Testis (tissue), 3 donors: ENCODE results near the gene C1orf21. TPM values are rescaled to one million over a fixed set of nuclear protein-coding genes. Genes with fewer than 3 reads are reported as not detected.

ENCODE experiments used
- DNase-seq: peaks from one replicate; pipeline ENCODE4 v3.0.0-alpha.2; 2019
- H3K27ac ChIP-seq, 2 donors: fragments of 200-600 bp; sonication (generic); one replicate each; pipeline ENCODE4 v1.5.1; 2019
- H3K27me3 ChIP-seq: fragments of 200-600 bp; sonication (generic); one replicate; pipeline ENCODE4 v1.5.1; 2019
- H3K36me3 ChIP-seq: fragments of 200-600 bp; sonication (generic); one replicate; pipeline ENCODE4 v1.5.1; 2017; ENCODE audit warnings: low read depth; ENCODE audit errors: missing control alignments
- H3K4me1 ChIP-seq: fragments of 200-600 bp; sonication (generic); one replicate; pipeline ENCODE4 v1.5.1; 2019
- H3K4me3 ChIP-seq, 2 donors: fragments of 200-600 bp; sonication (generic); one replicate each; pipeline ENCODE4 v1.5.1; 2017 to 2019
- H3K9me3 ChIP-seq: fragments of 200-600 bp; sonication (generic); one replicate; pipeline ENCODE4 v1.5.1; 2017
- CTCF ChIP-seq, 3 experiments: fragments of 450-650 bp in 2 of 3; fragments of 200-600 bp in 1 of 3; sonication (generic) in 1 of 3; IDR thresholded peaks; one replicate each; pipeline ENCODE4 v1.5.1; 2016 to 2019; ENCODE audit warnings: antibody characterized with exemption in 3 of 3, mild to moderate bottlenecking in 2 of 3, moderate library complexity in 1 of 3
- POLR2A ChIP-seq: fragments of 450-650 bp; IDR thresholded peaks from one replicate; pipeline ENCODE4 v1.6.1; 2017; ENCODE audit warnings: antibody characterized with exemption, mild to moderate bottlenecking, moderate library complexity
- WGBS, 2 donors: methylation state at CpG; one replicate each; pipeline ENCODE4 v1.1.5; 2018; 5-methylcytosine and 5-hydroxymethylcytosine counted together
- intact Hi-C: fragments of 100-400 bp; cut with DNase I; formaldehyde crosslinking; loops from one replicate; pipeline ENCODE4 v1.15.1; 2023; ENCODE audit warnings: low total_unique reads
- polyA plus RNA-seq: library from polyadenylated mRNA; stranded (reverse); fragments of 350-450 nt; fragmentation: Illumina TruSeq; extraction: RNeasy Lipid Tissue Mini Kit (QIAGEN cat#74804); gene quantifications from one replicate; pipeline ENCODE4 v1.2.3, GENCODE V29; 2014; ENCODE audit warnings: low read depth, low replicate concordance; ENCODE audit not compliant: insufficient read depth
- total RNA-seq, 2 donors: library from RNA; depleted of rRNA; stranded (reverse); fragments of >200 nt; gene quantifications; one replicate each; pipeline ENCODE4 v1.2.3, GENCODE V29; 2016

Gene C1orf21
- total and polyA plus RNA-seq, 3 donors from 2014 or later, result 13.9 to 17.2 (median 16.0) TPM

DNA sequence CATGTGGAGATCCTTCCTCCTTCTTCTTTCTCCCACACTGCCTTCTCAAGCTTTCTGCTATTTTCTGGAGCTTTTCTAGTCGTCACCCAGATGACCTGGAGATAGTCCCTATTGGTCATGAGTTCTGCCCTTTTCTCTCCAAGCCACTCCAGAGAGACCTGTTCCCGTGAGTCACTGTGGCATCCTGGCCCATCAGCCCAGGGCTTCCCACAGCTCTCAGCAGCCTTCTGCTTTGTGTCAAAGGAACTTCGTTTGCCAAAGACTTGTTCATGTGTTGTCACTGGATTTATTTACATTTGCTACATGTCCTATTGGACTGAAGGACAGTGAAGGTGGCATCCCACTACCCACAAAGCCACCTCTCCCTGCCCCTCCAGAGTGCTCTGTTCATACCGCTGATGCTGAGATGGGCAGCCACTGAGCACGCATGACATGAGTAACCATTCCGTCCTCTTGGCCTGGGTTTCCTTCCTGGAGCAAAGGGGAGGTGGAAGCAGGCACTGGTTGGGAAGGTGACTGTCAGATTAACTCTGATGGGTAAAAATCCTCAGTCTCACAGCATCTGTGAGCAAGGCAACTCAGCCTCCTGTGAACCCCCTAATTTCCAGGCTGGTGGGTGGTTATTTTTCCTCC is 248.6 kb downstream of the C1orf21 start:
- Histone ChIP-seq H3K4me1 (peaks cover 6% of the 10 kb centered on the region), H3K27me3 (no peaks in the 10 kb centered on the region), H3K27ac (no peak overlapping the region), H3K9me3 (no peaks in the 10 kb centered on the region), H3K4me3 (no peak overlapping the region), H3K36me3 (no peaks in the 10 kb centered on the region)
- intact Hi-C loops, result no loop called here
- 90 to 91% methylated on average over 6 of the region's 6 CpGs for WGBS, 2 donors
- no peak for TF ChIP-seq CTCF (IDR thresholded peaks at IDR 0.05)
- no peak for TF ChIP-seq POLR2A
- no peak for DNase-seq

- Histone ChIP-seq H3K9me3 (no peaks in the 10 kb centered on the region), H3K4me3 (no peak overlapping the region), H3K4me1 (peaks cover under 1% of the 10 kb centered on the region), H3K27me3 (no peaks in the 10 kb centered on the region), H3K36me3 (no peaks in the 10 kb centered on the region), H3K27ac (no peak overlapping the region)
- intact Hi-C loops, result no loop called here
- DNase-seq, result no peak
- no peak for TF ChIP-seq POLR2A
- no peak for TF ChIP-seq CTCF (IDR thresholded peaks at IDR 0.05)
- 89 to 92% methylated on average over 6 of the region's 6 CpGs for WGBS, 2 donors
Measured at GRCh38 chr1:184635980-184636431, 249.2 kb downstream of the C1orf21 start.

DNA sequence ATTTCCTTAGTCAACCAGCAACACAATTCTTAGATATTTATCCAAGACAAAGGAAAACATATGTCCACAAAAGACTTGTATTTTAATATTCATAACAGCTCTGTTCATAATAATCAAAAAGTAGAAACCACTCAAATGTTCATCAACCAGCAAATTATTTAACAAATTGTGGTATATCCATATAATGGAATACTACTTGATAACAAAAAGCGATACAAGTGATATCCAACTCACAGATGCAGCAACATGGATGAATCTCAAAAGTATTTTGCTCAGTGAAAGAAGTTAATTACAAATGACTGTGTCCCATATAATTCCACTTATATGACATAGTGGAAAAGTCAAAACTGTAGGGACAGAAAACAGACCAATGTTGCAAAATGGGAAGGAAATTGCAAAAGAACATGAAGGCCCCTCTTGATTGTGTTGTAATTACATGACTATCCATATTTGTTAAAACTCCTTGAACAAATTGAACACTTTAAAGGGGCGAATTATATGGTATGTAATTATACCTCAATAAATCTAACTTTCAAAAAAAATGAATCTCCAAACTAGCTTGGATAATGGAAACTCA is 250.9 kb downstream of the C1orf21 start:
- TF ChIP-seq POLR2A (no peak), CTCF (IDR thresholded peaks at IDR 0.05) (no peak)
- Histone ChIP-seq H3K4me3 (no peak overlapping the region), H3K36me3 (no peaks in the 10 kb centered on the region), H3K9me3 (no peaks in the 10 kb centered on the region), H3K4me1 (peaks cover 4% of the 10 kb centered on the region), H3K27ac (no peak overlapping the region), H3K27me3 (no peaks in the 10 kb centered on the region)
- 92% methylated on average over 2 of the region's 2 CpGs for WGBS, 2 donors
- intact Hi-C loops, result no loop called here
- DNase-seq, result no peak

- Histone ChIP-seq H3K9me3 (no peaks in the 10 kb centered on the region), H3K4me1 (peaks cover 4% of the 10 kb centered on the region), H3K36me3 (no peaks in the 10 kb centered on the region), H3K27ac (no peak overlapping the region), H3K4me3 (no peak overlapping the region), H3K27me3 (no peaks in the 10 kb centered on the region)
- intact Hi-C loops, result no loop called here
- TF ChIP-seq CTCF (IDR thresholded peaks at IDR 0.05), result no peak
- no peak for TF ChIP-seq POLR2A
- WGBS, 2 donors, result 85 to 95% methylated on average over 2 of the region's 2 CpGs
- DNase-seq, result no peak
Measured at GRCh38 chr1:184639205-184639604, 252.4 kb downstream of the C1orf21 start.

DNA sequence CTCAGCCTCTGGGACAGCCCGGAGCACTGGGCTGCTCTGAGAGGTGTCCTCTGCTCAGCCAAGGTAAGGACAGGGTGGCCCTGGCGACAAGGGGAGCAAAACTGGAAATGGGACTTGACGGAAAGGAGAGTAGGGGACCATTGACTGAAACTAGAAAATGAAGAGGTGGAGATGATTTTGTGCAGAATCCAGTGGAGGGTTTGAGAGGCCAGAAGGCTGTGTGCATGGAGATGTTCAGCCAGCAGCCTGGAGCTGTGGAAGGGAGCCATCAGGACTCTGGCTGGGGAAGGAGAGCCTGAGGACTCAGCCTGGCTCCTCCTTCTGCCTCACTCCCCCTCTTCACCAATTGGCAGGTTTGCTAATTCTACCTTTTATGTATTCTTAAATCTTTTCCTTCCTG is 253.7 kb downstream of the C1orf21 start:
- intact Hi-C loops, result no loop called here
- peak; percentile 31 for DNase-seq
- H3K27ac ChIP-seq, result no peak overlapping the region
- no peaks in the 10 kb centered on the region for H3K27me3 ChIP-seq
- no peaks in the 10 kb centered on the region for H3K36me3 ChIP-seq
- H3K4me3 ChIP-seq, result no peak overlapping the region
- 71 to 73% methylated on average over 3 of the region's 3 CpGs for WGBS, 2 donors
- TF ChIP-seq POLR2A (no peak), CTCF (IDR thresholded peaks at IDR 0.05) (no peak)
- peaks cover 4% of the 10 kb centered on the region for H3K4me1 ChIP-seq
- H3K9me3 ChIP-seq, result no peaks in the 10 kb centered on the region
